HG03060 (cell line): ENCODE data around the gene CIAO2B.
"Not testable (repeated sequence)": the region's sequence is repeated elsewhere in the genome, so short reads cannot be mapped to it uniquely, and the experiment has no call there.

Experiments
- ATAC-seq: cut with Tn5 transposase; IDR thresholded peaks from one replicate; pipeline ENCODE4 v1.9.1; 2021; ENCODE audit warnings: low read depth, moderate number of reproducible peaks; ENCODE audit not compliant: unreplicated experiment

Gene CIAO2B

DNA sequence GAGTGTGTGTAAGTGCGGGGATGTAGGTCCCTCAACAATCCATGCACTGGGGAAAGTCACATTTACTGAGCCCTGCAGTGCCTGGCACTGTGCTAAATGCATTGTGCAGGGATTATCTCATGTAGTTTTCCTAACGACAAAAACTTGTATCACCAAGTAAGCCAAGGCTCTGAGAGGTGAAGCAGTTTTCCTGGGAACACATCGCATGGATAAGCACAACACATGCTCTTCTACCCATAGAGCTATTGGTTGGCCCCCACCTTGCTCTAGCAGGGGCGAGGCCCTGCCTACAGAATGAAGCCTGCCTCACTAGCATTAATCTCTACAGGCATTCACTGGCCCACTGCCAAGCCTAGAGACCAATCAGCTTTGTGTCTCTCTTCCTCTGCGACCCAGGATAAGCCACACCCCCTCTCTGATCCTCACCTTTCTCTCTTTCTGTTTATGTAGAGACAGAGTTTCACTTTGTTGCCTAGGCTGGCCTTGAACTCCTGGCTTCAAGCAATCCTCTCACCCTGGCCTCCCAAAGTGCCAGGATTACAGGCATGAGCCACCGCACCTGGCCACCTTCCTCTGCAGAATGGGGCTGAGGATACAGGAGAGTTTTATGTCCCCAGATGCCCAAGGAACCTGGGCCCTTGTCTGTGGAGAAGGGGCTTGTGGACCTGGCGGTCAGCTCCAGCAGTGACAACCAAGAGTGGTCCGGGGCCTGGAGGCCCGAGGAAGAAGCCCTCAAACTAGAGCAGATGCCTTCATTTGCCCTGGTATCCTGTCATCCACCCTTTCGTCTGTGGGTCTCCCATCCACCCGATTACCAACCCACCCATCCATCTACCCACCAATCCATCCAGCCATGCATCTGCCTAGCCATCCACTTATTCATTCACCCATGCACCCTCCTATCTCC is 28.3 kb downstream of the CIAO2B start:
- no peak for ATAC-seq

DNA sequence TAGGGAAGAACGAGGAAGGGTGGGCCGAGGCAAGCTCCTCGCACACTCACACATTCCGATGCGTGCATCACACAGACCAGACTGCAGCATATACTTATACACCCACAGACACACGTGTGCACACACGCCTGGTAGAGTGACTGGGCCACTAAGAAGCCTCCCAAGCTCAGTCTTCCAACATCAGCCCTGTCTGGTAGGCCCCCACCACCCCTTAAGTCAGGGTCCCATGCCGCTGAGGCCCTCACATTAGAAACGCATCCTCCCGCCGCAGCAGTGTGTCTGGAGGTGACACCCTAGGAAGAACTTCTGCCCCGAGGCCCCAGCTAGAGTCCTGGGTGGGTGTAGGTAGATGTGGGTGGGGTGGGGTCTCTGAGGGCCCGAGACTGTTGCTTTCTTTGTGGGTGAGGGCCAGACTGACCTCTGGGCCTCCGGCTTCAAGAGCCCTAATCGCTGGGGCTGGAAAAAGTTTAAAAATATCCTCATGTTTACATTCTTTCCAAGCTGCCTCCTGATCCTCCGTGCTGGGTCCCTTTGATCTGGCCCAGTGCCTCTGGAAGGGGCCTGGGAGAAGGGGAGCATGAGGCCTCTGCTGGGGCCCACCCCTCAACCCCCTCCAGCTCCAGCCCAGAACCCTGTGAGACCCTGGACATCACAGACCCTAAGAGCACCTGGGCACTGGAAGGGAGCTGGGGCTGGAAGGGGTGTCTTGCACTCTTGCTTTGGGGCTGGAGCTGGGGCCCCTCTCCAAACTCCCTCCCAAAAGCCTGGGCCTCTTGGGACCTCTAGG is 29.2 kb downstream of the CIAO2B start:
- ATAC-seq, result no peak

DNA sequence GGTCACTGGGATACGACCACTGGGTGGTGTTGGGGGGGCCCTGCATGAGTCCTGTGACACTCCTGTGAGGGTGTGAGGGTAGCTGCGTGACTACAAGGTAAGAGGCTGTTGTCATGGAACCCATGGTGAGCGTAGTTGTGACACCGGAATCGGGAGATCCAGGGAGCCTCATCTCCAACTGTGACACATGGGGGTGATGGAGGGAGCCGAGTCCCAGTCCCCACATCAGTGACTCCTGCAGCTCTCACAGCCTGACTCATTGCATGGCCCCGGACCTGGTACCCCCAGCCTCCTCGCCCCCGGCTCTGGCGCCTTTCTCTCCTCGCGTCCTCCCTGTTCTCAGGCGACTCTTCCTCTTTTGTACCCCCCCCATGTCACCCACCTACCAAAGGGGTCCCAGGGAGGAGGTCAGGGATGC is 29.8 kb downstream of the CIAO2B start:
- ATAC-seq, result no peak

DNA sequence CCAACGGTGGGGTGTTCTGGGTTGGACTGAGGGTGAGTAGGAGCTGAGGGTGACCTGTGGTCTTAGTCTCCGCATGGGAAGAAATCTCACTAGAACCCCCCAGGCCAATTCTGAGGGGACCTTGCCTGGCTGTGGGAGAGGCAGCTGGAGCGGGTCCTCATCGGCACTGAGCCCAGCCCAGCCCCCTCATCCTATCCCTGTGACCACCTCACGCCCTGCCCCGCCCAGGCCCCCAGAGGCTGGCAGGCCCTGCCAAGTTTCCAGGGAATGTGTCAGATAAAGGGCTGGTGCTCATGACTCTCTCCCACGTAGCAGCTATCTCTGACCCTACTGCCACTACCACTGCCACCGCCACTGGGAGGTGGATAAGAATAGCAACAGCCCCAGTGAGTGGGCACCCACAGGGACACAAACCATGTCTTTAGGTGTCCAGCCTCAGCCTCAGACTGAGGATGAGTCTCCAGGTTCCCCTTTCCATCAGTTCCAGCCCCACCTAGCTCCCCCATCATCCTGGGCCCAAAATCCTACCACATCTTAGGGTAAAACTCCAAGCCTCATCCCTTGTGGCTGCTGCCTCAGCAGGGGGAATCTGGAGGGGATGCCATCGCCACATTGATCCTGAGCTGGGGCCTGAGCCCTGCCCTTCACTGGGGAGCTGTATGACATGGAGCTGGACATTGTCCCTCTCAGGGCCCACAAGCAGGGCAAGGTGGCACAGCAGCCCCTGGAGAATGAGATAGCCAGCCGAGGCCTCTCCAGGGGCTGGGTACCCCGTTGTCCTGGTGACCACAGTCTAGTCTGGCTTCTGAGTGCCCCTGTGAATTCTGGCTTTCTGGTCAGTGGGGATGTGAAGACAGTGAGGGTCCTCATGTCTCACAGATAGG is 30.4 kb downstream of the CIAO2B start:
- ATAC-seq, result no peak

DNA sequence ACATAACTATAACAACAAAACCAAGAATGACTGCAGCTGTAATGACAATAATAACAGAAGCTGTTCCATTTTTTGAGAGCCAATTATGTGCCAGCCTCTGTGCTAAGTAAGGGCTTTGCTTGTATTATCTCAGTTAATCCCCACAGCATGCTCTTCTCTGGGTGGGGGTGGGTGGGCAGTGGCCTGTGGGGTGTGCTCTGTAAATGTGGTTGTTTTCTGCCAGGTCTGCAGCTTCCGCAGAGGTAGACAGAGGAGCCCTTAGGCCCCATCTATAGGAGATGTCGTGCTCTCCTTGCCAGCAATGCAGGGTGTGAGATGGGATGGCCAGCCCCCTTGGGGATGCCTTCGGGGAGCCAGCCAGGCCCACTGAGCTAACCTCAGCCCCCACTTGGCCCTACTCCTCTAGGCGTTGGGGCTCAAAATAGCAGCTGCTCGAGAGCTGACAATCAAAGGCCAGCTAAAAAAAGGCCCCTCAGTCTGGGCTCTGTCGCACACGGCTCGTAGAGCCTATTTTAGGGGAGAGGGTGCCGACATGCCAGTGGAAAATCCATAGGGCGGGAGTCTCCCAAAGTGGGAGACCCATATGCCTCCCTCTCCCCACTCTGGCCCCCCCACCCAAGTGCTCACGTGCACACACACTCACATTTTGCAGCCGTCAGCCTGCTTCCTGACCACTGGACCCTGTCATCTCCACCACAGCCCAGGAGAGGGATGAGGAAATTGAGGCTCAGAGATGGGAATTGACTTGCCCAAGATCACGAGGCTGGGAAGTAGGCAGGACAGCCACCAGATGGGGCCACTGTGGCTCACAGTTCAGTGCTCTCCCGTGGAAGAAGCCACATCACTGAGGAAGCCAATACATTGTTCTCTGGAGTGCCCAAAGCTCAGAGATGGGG is 31.3 kb downstream of the CIAO2B start:
- ATAC-seq, result no peak

DNA sequence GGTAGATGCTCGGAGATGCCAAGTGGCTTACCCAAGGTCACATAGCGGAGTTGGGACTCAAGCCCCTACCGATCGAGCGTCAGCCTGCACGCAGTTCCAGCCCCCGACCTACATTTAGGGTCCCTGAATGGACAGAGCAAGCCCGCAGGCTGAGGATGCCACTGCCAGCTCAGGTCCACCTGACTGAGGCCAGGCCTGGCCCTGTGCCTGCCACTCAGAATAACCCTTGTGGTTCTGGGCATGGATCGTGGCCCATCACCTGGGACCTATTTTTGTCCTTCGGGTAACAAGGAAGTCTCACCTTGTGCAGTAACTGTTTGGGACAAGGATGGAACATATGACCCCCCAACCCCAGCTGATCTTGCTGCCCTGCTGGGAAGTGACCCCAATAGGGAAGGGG is 32.6 kb downstream of the CIAO2B start:
- no peak for ATAC-seq

DNA sequence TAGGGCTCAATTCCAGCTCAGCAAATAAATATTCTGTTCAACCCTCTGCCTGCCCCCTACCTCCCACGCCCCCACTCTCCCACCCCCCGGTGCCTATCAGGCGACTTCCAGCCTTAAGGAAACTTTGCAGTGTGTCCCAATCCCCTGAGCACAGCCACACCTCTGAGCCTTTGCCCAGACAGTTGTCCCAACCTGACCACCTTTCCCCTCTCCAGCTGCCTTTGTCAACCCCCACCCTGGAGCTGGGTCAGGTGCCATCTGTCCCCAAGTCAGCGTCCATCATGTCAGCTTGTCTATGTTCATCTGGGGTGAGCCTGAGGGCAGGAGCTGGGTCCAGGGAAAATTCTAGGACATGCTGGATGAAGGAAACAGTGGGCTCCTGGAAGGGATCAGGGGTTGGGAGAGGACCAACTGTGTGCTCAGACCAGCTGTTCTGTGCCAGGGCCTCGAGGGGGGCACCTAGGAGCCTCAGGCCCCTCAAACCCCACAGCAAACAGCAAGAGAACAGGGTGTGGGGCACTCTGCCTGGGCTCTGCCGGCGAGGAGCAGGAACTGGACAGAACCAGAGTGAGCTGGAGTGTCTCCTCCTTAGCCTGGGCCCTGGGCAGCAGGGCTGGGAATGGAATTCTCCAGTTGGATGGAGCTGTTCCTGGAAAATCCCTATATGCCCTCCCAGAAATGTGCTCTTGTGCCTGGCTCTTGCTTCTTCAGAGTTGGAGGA is 33.3 kb downstream of the CIAO2B start:
- no peak for ATAC-seq

DNA sequence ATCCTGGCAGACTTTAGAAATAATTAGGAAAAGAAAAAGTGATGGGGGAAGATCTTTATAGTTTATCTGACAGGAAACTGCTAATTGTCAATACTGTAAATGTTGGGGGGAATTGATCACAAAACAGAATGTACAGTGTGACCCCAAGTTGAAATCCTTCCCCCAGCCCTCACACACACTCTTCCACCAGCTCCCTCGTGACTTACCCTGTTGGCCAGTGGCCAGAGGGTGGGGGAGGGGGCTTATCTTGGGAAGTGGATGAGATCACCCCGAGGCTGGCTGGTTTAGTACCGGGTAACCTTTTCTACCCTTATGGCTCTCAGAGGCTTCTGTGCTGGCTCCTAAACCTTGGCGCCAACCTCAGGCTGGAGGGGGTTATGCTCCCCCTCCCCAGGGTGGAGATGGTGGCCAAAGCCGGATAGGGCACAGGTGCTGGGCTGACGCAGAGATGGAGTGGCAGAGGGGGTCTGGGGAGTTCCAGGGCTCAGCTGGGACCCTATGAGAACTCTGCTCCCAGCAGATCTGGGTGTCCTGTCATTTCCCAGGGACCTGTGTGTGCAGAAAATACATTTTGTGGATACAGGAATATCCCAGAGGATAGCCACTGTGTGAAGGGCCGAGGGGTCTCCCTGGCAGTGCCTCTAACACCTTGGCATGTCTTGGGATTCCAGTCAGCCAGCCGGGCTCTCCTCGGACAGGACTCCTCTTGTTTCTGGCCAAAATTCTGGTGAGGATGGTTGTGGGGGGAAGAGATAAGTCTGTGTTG is 34.1 kb downstream of the CIAO2B start:
- no peak for ATAC-seq

DNA sequence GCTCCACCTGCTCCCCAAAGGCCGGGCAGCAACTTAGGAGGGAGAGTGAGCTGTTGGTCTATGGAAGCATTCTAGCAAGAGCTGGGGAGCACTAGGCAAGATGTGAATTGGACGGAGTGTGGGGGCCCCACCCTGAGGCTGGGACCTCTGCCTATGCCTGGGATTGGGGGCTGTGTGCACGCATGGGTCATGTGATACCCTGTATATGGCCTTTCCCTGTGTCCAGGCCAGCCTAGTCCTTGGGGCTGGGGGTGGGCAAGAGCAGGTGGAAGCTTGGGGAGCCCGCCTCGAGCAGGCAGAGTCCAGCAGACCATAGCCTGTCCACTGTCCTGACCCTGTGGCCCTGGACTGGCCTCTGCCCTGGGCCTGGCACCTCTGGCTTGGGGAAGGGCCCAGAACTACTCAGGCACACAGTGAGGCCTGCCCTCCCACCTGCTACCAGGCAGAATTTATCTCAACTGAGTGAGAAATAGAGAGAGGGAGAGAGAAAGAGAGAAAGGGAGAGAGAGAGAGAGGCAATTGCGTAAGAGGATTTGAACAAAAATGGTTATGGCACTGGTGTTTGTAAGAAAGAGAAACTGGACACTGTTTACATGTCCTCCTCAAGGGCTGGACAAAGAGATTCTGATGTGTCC is 34.8 kb downstream of the CIAO2B start:
- ATAC-seq, result no peak

DNA sequence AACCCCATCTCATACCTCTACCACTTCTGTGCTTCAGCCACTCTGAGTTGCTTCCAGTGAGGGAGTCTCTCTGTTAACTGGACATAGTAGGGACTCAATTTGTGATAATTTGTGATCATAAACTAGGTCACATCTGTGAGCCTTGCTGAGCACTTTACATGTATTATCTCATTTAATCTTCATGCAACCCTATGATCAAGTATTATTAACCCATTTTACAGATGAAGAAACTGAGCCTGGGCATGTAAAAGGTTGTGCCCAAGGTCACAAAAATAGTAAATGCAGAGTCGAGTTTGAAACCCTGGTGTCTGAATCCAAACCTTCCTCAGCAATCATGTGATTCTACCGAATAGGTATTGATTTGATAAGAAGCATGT is 35.3 kb downstream of the CIAO2B start:
- ATAC-seq, result no peak

DNA sequence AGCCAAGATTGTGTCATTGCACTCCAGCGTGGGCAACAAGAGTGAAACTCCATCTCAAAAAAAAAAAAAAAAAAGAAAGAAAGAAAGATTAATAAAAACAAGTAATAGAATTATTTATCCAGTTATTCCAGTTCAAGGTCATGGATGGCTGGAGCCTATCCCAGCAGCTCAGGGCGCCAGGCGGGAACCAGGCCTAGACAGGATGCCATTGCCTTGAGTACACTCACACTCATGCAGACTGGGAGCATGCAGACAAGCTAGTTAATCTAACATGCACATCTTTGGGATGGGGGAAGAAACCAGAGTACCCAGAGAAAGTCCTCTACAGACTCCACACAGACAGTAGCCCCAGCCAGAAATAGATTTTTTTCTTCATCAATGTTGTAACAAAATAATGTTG is 36.0 kb downstream of the CIAO2B start:
- no peak for ATAC-seq

DNA sequence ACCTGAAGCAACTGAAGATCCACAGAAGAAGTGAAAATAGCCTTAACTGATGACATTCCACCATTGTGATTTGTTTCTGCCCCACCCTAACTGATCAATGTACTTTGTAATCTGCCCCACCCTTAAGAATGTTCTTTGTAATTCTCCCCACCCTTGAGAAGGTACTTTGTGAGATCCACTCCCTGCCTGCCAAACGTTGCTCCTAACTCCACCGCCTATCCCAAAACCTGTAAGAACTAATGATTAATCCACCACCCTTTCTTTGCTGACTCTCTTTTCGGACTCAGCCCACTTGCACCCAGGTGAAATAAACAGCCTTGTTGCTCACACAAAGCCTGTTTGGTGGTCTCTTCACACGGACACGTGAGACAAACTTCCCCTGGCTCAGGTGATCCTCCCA is 37.5 kb downstream of the CIAO2B start:
- ATAC-seq, result not testable (repeated sequence)

DNA sequence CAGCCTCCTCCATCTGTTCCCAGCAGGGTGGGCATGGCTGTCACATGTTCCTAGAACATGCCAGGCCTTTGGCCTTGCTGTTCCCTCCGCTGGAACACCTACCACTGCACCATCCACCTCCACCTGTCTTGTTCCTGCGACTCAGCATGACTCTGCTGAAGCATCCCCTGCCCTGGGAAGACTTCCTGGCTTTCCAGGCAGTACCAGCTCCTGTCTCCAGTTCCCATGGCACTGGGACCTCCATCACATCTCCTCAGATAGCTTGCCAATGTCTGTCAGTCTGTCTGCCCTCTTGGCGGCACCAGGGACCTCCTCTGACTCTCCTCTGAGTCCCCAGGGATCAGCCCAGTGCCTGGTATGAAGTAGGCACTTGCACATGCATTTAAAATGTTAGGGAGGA is 38.2 kb downstream of the CIAO2B start:
- no peak for ATAC-seq

DNA sequence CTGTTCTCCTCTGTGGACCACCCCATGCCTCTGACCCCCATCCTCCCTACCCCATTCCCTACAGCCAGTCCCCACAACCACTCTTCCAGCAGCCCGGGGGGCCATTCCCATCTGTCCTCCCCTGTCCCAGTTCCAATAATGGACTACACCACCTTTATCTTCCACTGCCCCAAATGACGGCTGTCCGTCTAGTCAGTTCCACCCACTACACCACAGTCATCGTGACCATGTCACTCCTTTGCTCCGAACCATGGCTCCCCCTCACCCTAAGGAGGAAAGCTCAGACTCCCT is 38.6 kb downstream of the CIAO2B start:
- ATAC-seq, result no peak

DNA sequence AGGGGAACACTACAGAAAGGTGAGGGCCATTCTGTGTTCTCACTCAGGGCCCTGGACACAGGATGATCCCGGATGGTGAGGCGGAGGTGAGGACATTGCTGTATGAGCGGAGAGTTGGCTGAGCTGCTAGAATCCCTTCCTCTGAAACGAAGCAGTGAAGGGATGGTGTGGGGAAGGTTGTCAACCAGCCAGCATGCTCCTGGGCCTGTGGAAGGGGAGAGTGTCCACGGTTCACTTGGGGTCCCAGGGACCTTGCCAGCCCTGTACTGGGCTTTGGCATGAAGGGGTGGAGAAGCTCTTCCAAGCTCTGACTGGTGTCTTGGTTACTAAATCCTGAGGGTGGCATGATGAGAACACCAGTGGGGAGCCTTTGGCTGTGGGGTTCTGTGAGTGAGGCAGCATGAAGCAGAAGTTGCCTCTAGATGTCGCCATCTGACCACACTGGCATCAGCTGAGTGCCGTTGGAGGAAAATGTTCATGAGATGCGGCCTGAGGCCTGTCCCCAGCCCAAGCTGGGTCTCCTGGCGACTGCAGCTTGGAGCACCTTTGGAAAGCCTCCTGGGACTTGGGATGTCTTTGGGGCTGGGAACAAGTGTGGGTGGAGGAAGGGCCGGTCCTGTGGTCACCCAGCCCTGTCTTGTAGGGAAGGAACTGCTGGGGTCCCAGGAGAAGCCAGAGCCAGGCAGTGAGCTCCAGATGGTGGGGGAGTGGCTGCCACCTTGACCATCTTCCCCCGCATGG is 39.1 kb downstream of the CIAO2B start:
- no peak for ATAC-seq

DNA sequence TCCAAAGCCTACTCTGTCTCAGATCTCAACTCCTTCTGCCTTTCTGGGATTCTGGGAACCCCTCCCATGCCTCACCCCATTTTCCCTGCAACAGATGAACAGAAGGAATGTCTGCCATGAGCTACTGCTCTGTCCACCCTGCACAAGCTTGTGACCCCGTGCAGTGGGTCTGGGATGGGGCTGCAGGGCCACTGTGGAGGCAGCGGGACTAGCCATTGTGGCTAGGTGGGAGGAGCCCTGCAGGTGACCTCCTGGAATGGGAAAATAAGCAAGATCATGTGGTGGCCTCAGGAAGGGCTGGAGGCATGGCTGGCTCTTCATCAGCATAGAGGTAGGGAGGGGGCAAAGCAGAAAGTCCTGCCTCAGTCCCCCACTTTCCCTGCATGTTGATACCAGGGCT is 40.1 kb downstream of the CIAO2B start:
- ATAC-seq, result no peak

DNA sequence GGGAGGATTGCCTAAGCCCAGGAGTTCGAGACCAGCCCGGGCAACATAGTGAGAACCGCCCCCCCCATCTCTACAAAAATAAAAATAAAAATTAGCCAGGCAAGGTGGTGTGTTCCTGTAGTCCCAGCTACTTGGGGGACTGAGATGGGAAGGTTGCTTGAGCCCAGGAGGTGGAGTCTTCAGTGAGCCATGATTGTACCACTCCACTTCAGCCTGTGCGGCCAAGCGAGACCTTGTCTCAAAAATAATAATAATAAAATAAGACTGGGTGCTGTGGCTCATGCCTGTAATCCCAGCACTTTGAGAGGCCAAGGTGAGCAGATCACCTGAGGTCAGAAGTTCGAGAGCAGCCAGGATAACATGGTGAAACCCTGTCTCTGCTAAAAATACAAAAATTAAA is 42.4 kb downstream of the CIAO2B start:
- no peak for ATAC-seq

DNA sequence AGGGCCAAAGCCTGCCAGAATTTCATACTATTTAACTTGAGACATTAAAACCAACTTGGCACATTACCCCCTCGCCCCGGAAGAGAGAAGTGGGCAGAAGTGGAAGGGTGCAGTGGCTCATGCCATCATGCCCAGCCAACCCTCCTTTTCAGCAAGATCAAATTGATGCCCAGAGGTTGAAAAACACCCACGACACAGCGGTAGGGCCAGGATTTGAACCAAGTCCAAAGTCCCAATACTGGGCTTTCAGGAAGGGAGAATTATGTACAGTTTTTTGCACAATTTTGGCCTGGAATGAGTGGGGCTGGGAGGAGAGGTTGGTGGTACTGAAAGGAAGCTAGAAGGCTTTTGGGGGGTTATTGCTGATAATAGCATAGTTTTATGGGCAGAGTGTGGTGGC is 42.8 kb downstream of the CIAO2B start:
- ATAC-seq, result no peak
